Endothelial cell of umbilical vein (primary cell): ENCODE data around the gene CALN1.

Experiments used
- EZH2 ChIP-seq: IDR thresholded peaks from 2 replicates; pipeline ENCODE4 v1.6.1; 2012; ENCODE audit warnings: borderline replicate concordance, low read depth, mild to moderate bottlenecking, moderate library complexity, low read length, inconsistent platforms; ENCODE audit not compliant: severe bottlenecking
- POLR2AphosphoS5 ChIP-seq: IDR thresholded peaks from 2 replicates; pipeline ENCODE4 v1.6.1; 2012; ENCODE audit warnings: low read depth, mild to moderate bottlenecking, control low read depth, low read length, moderate library complexity; ENCODE audit not compliant: insufficient read depth

DNA sequence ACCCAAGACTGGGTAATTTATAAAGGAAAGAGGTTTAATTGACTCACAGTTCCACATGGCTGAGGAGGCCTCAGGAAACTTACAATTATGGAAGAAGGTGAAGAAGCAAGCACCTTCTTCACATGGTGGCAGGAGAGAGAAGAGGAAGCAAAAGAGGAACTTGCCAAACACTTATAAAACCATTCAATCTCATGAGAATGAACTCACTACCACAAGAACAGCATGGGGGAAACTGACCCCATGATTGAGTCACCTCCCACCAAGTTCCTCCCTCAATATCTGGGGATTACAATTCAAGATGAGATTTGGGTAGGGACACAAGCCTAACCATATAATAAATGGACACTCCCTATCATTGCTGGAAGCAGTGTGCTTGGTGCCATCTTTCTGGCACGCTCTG is 506.3 kb downstream of the CALN1 start:
- TF ChIP-seq EZH2 = no peak
- no peak for TF ChIP-seq POLR2AphosphoS5
